GM10266 (cell line): ENCODE data around the gene PBLD.
"Not testable (repeated sequence)": the region's sequence is repeated elsewhere in the genome, so short reads cannot be mapped to it uniquely, and the experiment has no call there.

Experiments
- DNase-seq: peaks from one replicate; pipeline ENCODE4 v3.0.0; 2012; ENCODE audit errors: extremely low spot score
- CTCF ChIP-seq: IDR thresholded peaks from 2 replicates; pipeline ENCODE4 v1.5.1; 2012; ENCODE audit warnings: mild to moderate bottlenecking, low read depth; ENCODE audit not compliant: control insufficient read depth, insufficient read depth; ENCODE audit errors: missing control alignments

PBLD gene

GRCh38 chr10:68288717-68289116, 44.0 kb downstream of the PBLD start:
- TF ChIP-seq CTCF, result no peak
- DNase-seq, result no peak

- DNase-seq, result no peak
Measured at GRCh38 chr10:68284062-68285001, 48.4 kb downstream of the PBLD start.

GRCh38 chr10:68280758-68281157, 52.0 kb downstream of the PBLD start:
- no peak for TF ChIP-seq CTCF
- DNase-seq, result no peak

More at GRCh38 chr10:68284062-68285001, 48.4 kb downstream of the PBLD start:
- TF ChIP-seq CTCF, result no peak

- DNase-seq, result not testable (repeated sequence)
Measured at GRCh38 chr10:68278906-68279753, 53.6 kb downstream of the PBLD start.

- not testable (repeated sequence) for DNase-seq
Measured at GRCh38 chr10:68277814-68278213, 54.9 kb downstream of the PBLD start.

GRCh38 chr10:68276224-68276623, 56.5 kb downstream of the PBLD start:
- TF ChIP-seq CTCF, result no peak
- no peak for DNase-seq

GRCh38 chr10:68275600-68276126, 57.1 kb downstream of the PBLD start:
- no peak for TF ChIP-seq CTCF
- DNase-seq, result no peak

- DNase-seq, result no peak
- TF ChIP-seq CTCF, result no peak
Measured at GRCh38 chr10:68272833-68273232, 59.9 kb downstream of the PBLD start.
